SU-DHL-6 (cell line): ENCODE results near the gene ZFAND3.
"Not testable (repeated sequence)": the region's sequence is repeated elsewhere in the genome, so short reads cannot be mapped to it uniquely, and the experiment has no call there.

Source experiments
- H2AFZ ChIP-seq: fragments of 200-600 bp; sonication (generic); 2 replicates; pipeline ENCODE4 v1.6.1; 2014; ENCODE audit warnings: low read depth, mild to moderate bottlenecking, moderate library complexity, mixed read lengths, antibody characterized with exemption, low read length; ENCODE audit not compliant: severe bottlenecking
- H3F3A ChIP-seq: fragments of 200-600 bp; shearing (Covaris generic); 2 replicates; pipeline ENCODE4 v1.6.0; 2016; ENCODE audit warnings: antibody characterized with exemption, mild to moderate bottlenecking; ENCODE audit not compliant: insufficient read depth
- H3K27ac ChIP-seq: fragments of 200-600 bp; sonication (generic); 2 replicates; pipeline ENCODE4 v1.5.1; 2016; ENCODE audit warnings: low read depth, mild to moderate bottlenecking, low read length, moderate library complexity, mixed read lengths
- H3K27me3 ChIP-seq: fragments of 200-600 bp; sonication (generic), shearing (Covaris generic); 2 replicates; pipeline ENCODE4 v1.6.0; 2014; ENCODE audit warnings: mild to moderate bottlenecking, low read length
- H3K36me3 ChIP-seq: fragments of 200-600 bp; sonication (generic); 2 replicates; pipeline ENCODE4 v1.6.1; 2014; ENCODE audit warnings: mild to moderate bottlenecking, low read length, mixed read lengths
- H3K4me2 ChIP-seq: fragments of 300-600, 200-600 bp; shearing (Covaris generic), sonication (generic); 2 replicates; pipeline ENCODE4 v1.6.0; 2014; ENCODE audit warnings: low read length, low read depth, mild to moderate bottlenecking; ENCODE audit not compliant: poor library complexity, severe bottlenecking
- H3K4me3 ChIP-seq: fragments of 200-600 bp; sonication (generic); 2 replicates; pipeline ENCODE4 v1.5.1; 2014; ENCODE audit warnings: antibody characterized with exemption, low read length, mild to moderate bottlenecking, mixed read lengths; ENCODE audit not compliant: insufficient read depth, poor library complexity, severe bottlenecking
- H3K79me2 ChIP-seq: fragments of 200-600 bp; sonication (generic); 2 replicates; pipeline ENCODE4 v1.6.1; 2014; ENCODE audit warnings: mild to moderate bottlenecking, low read length, moderate library complexity; ENCODE audit not compliant: insufficient read depth
- H3K9ac ChIP-seq: fragments of 200-600 bp; sonication (generic); 2 replicates; pipeline ENCODE4 v1.7.0; 2014; ENCODE audit warnings: mild to moderate bottlenecking, low read length
- H3K9me2 ChIP-seq: fragments of 200-600 bp; sonication (generic); replicated peaks from 2 replicates; pipeline ENCODE4 v1.6.1; 2014; ENCODE audit warnings: low read length; ENCODE audit not compliant: insufficient read depth
- H3K9me3 ChIP-seq: fragments of 200-600 bp; sonication (generic); 2 replicates; pipeline ENCODE4 v1.6.1; 2014; ENCODE audit warnings: low read length, mixed read lengths; ENCODE audit not compliant: insufficient read depth
- H4K20me1 ChIP-seq: fragments of 200-600 bp; sonication (generic); 2 replicates; pipeline ENCODE4 v1.6.1; 2014; ENCODE audit warnings: low read depth, mild to moderate bottlenecking, antibody characterized with exemption, low read length, moderate library complexity, mixed read lengths
- CTCF ChIP-seq: fragments of 200-600 bp; sonication (generic); IDR thresholded peaks from one replicate; pipeline ENCODE4 v1.5.1; 2017; ENCODE audit warnings: antibody characterized with exemption, mild to moderate bottlenecking, low read length, moderate library complexity; ENCODE audit not compliant: insufficient read depth, poor library complexity, severe bottlenecking
- EZH2phosphoT487 ChIP-seq: fragments of 200-600 bp; sonication (generic), shearing (Covaris generic); conservative IDR thresholded peaks from 2 replicates; pipeline ENCODE4 v1.6.1; 2018; ENCODE audit warnings: mild to moderate bottlenecking, antibody characterized with exemption, low read length, moderate library complexity, mixed read lengths

The ZFAND3 gene

GRCh38 chr6:37947468-37947867, 127.9 kb downstream of the ZFAND3 start:
- peaks cover 24% of the 10 kb centered on the region for H4K20me1 ChIP-seq
- no peak overlapping the region for H3K9ac ChIP-seq
- no peaks in the 10 kb centered on the region for H3F3A ChIP-seq
- no peak overlapping the region for H2AFZ ChIP-seq
- H3K27me3 ChIP-seq = no peaks in the 10 kb centered on the region
- no peak overlapping the region for H3K27ac ChIP-seq
- H3K9me2 ChIP-seq = no peaks in the 10 kb centered on the region
- no peaks in the 10 kb centered on the region for H3K9me3 ChIP-seq
- peaks cover 21% of the 10 kb centered on the region; the same call in 1 of the 2 replicates for H3K79me2 ChIP-seq
- H3K4me3 ChIP-seq = no peak overlapping the region
- TF ChIP-seq CTCF (no peak), EZH2phosphoT487 (no peak)
- no peaks in the 10 kb centered on the region for H3K36me3 ChIP-seq
- H3K4me2 ChIP-seq = no peak overlapping the region

- H3K27ac ChIP-seq, H3K4me3 ChIP-seq, H2AFZ ChIP-seq, H3K9me2 ChIP-seq, H3F3A ChIP-seq, H3K36me3 ChIP-seq, H3K9me3 ChIP-seq, H3K4me2 ChIP-seq, H3K9ac ChIP-seq, H3K27me3 ChIP-seq: not testable (repeated sequence)
- peaks cover 22% of the 10 kb centered on the region for H4K20me1 ChIP-seq
- peaks cover 27% of the 10 kb centered on the region; the same call in 1 of the 2 replicates for H3K79me2 ChIP-seq
These were observed 129.1 kb downstream of the ZFAND3 start for GRCh38 chr6:37948584-37948983.

- no peak for TF ChIP-seq CTCF
- no peak for TF ChIP-seq EZH2phosphoT487
- H3K27me3 ChIP-seq = no peaks in the 10 kb centered on the region
- no peak overlapping the region for H3K27ac ChIP-seq
- H3K9ac ChIP-seq = no peak overlapping the region
- peaks cover 31% of the 10 kb centered on the region for H3K79me2 ChIP-seq
- H3K36me3 ChIP-seq = no peaks in the 10 kb centered on the region
- no peak overlapping the region for H3K4me3 ChIP-seq
- H4K20me1 ChIP-seq = peaks cover 14% of the 10 kb centered on the region; the same call in 1 of the 2 replicates
- H3K4me2 ChIP-seq = no peak overlapping the region
- no peak overlapping the region for H2AFZ ChIP-seq
- H3K9me3 ChIP-seq = no peaks in the 10 kb centered on the region
- no peaks in the 10 kb centered on the region for H3F3A ChIP-seq
- H3K9me2 ChIP-seq = no peaks in the 10 kb centered on the region
These were observed 132.5 kb downstream of the ZFAND3 start for GRCh38 chr6:37952027-37952426.

- H3K4me2 ChIP-seq = no peak overlapping the region
- no peaks in the 10 kb centered on the region for H3K36me3 ChIP-seq
- peaks cover 29% of the 10 kb centered on the region for H3K79me2 ChIP-seq
- H3K9me3 ChIP-seq = no peaks in the 10 kb centered on the region
- H3K9me2 ChIP-seq = no peaks in the 10 kb centered on the region
- H3K27me3 ChIP-seq = no peaks in the 10 kb centered on the region
- no peak overlapping the region for H3K27ac ChIP-seq
- no peak overlapping the region for H3K9ac ChIP-seq
- H4K20me1 ChIP-seq = peaks cover 16% of the 10 kb centered on the region
- H3F3A ChIP-seq = no peaks in the 10 kb centered on the region
- H2AFZ ChIP-seq = no peak overlapping the region
- no peak overlapping the region for H3K4me3 ChIP-seq
- TF ChIP-seq CTCF = no peak
These were observed 135.3 kb downstream of the ZFAND3 start for GRCh38 chr6:37954791-37955190.
